Keratinocyte (primary cell): Measurements from ENCODE around the gene SETD1B. TPM values are rescaled to one million over a fixed set of nuclear protein-coding genes. Genes with fewer than 3 reads are reported as not detected.
A peak's percentile ranks its signal among the peaks of the same experiment; 100 is the strongest.

ENCODE experiments used
- DNase-seq: peaks from one replicate; pipeline ENCODE4 v3.0.0-alpha.2; 2011; ENCODE audit warnings: low read depth, missing footprints, low spot score
- FAIRE-seq: peaks from 2 replicates; lab custom pipeline; 2011; peaks lifted over from hg19 to GRCh38; lab: Jason Lieb, UNC
- H2AFZ ChIP-seq: 2 replicates; pipeline ENCODE4 v1.6.0; 2012; ENCODE audit warnings: low read length, control low read depth, inconsistent platforms; ENCODE audit not compliant: control insufficient read depth
- H3K27ac ChIP-seq: 2 replicates; pipeline ENCODE4 v1.5.1; 2011; ENCODE audit warnings: low read length; ENCODE audit not compliant: control insufficient read depth, insufficient read depth
- H3K27me3 ChIP-seq: 3 replicates; pipeline ENCODE4 v1.6.0; 2011; ENCODE audit warnings: low read length; ENCODE audit not compliant: control insufficient read depth, insufficient read depth; ENCODE audit errors: extremely low read depth
- H3K36me3 ChIP-seq, 2 experiments: 2 replicates in 1 of 2; 3 replicates in 1 of 2; pipeline ENCODE4 v1.5.1; 2011; ENCODE audit warnings: low read length in 2 of 2, mild to moderate bottlenecking in 1 of 2; ENCODE audit not compliant: control insufficient read depth in 2 of 2, insufficient read depth in 2 of 2; ENCODE audit errors: extremely low read depth in 1 of 2
- H3K4me1 ChIP-seq: 3 replicates; pipeline ENCODE4 v1.5.1; 2011; ENCODE audit warnings: low read length; ENCODE audit not compliant: control insufficient read depth, insufficient read depth; ENCODE audit errors: extremely low read depth
- H3K4me2 ChIP-seq: 3 replicates; pipeline ENCODE4 v1.6.0; 2011; ENCODE audit warnings: low read depth, low read length; ENCODE audit not compliant: control insufficient read depth, insufficient read depth; ENCODE audit errors: extremely low read depth
- H3K4me3 ChIP-seq, 3 experiments: fragments of 200-600 bp in 1 of 3; sonication (generic) in 1 of 3; 2 replicates in 2 of 3; 3 replicates in 1 of 3; pipeline ENCODE4 v1.5.1; 2011 to 2016; ENCODE audit warnings: low read length in 3 of 3, mild to moderate bottlenecking in 3 of 3, control low read depth in 2 of 3, inconsistent platforms in 1 of 3, low read depth in 1 of 3, mixed read lengths in 1 of 3, mixed run types in 1 of 3, moderate library complexity in 1 of 3; ENCODE audit not compliant: control insufficient read depth in 2 of 3, insufficient read depth in 2 of 3; ENCODE audit errors: extremely low read depth in 1 of 3
- H3K79me2 ChIP-seq: 2 replicates; pipeline ENCODE4 v1.6.0; 2012; ENCODE audit warnings: low read length; ENCODE audit not compliant: control insufficient read depth, insufficient read depth
- H3K9ac ChIP-seq: 3 replicates; pipeline ENCODE4 v1.6.0; 2011; ENCODE audit warnings: low read length; ENCODE audit not compliant: control insufficient read depth, insufficient read depth; ENCODE audit errors: extremely low read depth
- H3K9me1 ChIP-seq: 3 replicates; pipeline ENCODE4 v1.6.0; 2011; ENCODE audit warnings: low read length; ENCODE audit not compliant: control insufficient read depth, insufficient read depth; ENCODE audit errors: extremely low read depth
- H3K9me3 ChIP-seq: 2 replicates; pipeline ENCODE4 v1.5.1; 2012; ENCODE audit warnings: low read depth, low read length; ENCODE audit not compliant: control insufficient read depth
- H4K20me1 ChIP-seq: 3 replicates; pipeline ENCODE4 v1.6.0; 2011; ENCODE audit warnings: low read length; ENCODE audit not compliant: control insufficient read depth, insufficient read depth; ENCODE audit errors: extremely low read depth
- EZH2 ChIP-seq: IDR thresholded peaks from one replicate; pipeline ENCODE4 v1.6.1; 2012; ENCODE audit warnings: inconsistent platforms, mild to moderate bottlenecking, low read length, moderate library complexity
- dilution Hi-C: fragments of 300-500 bp; cut with MboI; formaldehyde crosslinking; loops from one replicate; pipeline ENCODE4 v1.7.0; 2020; ENCODE audit warnings: low sequenced_read_pairs; ENCODE audit not compliant: extremely low pct_ligation_motif_present
- polyA plus RNA-seq, 5 experiments: library from polyadenylated mRNA; depleted of rRNA in 3 of 5; stranded (reverse) in 3 of 5; stranded (forward) in 1 of 5; unstranded in 1 of 5; fragments of >200 nt; gene quantifications; 1 replicate in 1 of 5; 2 replicates in 3 of 5; 3 replicates in 1 of 5; pipeline versions ENCODE4 v1.2.1 to v1.2.3, GENCODE V29; 2011 to 2012; ENCODE audit warnings: missing spikeins in 2 of 5, low read depth in 1 of 5, low replicate concordance in 1 of 5
- TF ChIP-seq, protein P1 (sequence below), 3 experiments: IDR thresholded peaks in 1 of 3; conservative IDR thresholded peaks in 1 of 3; optimal IDR thresholded peaks in 1 of 3; 2 replicates in 2 of 3; 3 replicates in 1 of 3; pipeline versions ENCODE3 to v1.5.1; 2011; ENCODE audit warnings: low read length in 3 of 3, mild to moderate bottlenecking in 3 of 3, moderate library complexity in 2 of 3, control low read depth in 1 of 3, inconsistent platforms in 1 of 3; ENCODE audit not compliant: insufficient read depth in 2 of 3; ENCODE audit errors: extremely low read depth in 1 of 3

Gene SETD1B
- polyA plus RNA-seq, 1 donor (not counting 4 experiments of a cell fraction or from before 2014, with no cell fraction given), result 0.72 TPM

DNA sequence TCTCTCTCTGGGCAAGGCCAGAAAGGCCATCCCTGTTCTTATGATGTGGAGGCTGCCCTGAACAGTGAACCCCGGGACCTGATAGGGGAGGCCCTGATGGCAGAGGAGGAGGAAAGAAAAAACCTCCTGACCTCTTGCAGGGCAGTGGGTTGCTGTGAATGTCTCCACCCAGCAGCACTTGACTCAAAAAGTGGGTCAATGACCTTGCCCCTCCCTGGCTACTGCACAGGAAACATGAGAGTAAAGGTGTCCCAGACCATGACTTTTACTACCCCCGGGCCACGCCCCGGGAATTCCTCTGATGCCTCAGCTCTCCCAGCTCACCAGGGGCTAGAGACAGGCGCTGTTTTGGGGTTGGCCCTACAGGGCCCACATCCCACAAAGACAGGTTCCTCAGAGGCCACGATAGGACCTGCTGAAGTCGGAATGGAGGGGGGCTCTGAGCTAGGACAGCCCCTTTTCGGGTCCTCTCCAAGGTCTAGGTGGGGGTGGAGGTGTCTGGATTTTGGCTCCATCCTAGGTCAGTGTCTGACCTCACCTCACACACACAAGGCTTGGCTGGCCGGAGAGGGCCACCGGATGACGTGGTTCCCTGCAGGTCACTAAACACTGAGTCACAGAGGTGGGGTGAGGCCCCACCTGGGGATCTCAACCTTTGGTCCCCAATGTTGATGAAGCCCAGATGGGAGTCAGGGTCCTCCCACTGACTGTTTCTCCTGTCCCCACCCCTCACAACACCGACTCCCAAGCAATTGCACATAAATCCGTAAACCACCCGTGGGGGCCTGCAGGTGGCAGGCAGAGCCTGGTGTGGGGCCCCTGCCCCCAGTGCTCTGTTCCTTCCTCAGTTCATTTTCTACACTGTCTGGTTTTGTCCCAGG lies 11.9 kb upstream of the SETD1B start:
- H3K4me1 ChIP-seq, result peaks cover 24% of the 10 kb centered on the region
- DNase-seq, result no peak
- no peak overlapping the region for H3K4me3 ChIP-seq
- no peak for FAIRE-seq
- TF ChIP-seq EZH2, result no peak
- TF ChIP-seq, protein P1, sequence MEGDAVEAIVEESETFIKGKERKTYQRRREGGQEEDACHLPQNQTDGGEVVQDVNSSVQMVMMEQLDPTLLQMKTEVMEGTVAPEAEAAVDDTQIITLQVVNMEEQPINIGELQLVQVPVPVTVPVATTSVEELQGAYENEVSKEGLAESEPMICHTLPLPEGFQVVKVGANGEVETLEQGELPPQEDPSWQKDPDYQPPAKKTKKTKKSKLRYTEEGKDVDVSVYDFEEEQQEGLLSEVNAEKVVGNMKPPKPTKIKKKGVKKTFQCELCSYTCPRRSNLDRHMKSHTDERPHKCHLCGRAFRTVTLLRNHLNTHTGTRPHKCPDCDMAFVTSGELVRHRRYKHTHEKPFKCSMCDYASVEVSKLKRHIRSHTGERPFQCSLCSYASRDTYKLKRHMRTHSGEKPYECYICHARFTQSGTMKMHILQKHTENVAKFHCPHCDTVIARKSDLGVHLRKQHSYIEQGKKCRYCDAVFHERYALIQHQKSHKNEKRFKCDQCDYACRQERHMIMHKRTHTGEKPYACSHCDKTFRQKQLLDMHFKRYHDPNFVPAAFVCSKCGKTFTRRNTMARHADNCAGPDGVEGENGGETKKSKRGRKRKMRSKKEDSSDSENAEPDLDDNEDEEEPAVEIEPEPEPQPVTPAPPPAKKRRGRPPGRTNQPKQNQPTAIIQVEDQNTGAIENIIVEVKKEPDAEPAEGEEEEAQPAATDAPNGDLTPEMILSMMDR (optimal IDR thresholded peaks at IDR 0.05 in 1 of 3, IDR thresholded peaks at IDR 0.05 in 1 of 3, conservative IDR thresholded peaks at IDR 0.05 in 1 of 3; ENCODE audit: extremely low read depth in 1 of 3, insufficient read depth in 2 of 3, low read length in 3 of 3), result no peak
- H3K36me3 ChIP-seq, result peaks cover 5 to 6% of the 10 kb centered on the region in 2 experiments
- no peak overlapping the region for H3K27ac ChIP-seq
- dilution Hi-C loops, result no loop called here
- no peak overlapping the region for H3K4me2 ChIP-seq
- H3K9me1 ChIP-seq, result peaks cover 3% of the 10 kb centered on the region
- H4K20me1 ChIP-seq, result no peaks in the 10 kb centered on the region
- no peaks in the 10 kb centered on the region for H3K27me3 ChIP-seq
- no peak overlapping the region for H2AFZ ChIP-seq
- peaks cover 5% of the 10 kb centered on the region for H3K79me2 ChIP-seq
- no peaks in the 10 kb centered on the region for H3K9me3 ChIP-seq
- H3K9ac ChIP-seq, result no peak overlapping the region

DNA sequence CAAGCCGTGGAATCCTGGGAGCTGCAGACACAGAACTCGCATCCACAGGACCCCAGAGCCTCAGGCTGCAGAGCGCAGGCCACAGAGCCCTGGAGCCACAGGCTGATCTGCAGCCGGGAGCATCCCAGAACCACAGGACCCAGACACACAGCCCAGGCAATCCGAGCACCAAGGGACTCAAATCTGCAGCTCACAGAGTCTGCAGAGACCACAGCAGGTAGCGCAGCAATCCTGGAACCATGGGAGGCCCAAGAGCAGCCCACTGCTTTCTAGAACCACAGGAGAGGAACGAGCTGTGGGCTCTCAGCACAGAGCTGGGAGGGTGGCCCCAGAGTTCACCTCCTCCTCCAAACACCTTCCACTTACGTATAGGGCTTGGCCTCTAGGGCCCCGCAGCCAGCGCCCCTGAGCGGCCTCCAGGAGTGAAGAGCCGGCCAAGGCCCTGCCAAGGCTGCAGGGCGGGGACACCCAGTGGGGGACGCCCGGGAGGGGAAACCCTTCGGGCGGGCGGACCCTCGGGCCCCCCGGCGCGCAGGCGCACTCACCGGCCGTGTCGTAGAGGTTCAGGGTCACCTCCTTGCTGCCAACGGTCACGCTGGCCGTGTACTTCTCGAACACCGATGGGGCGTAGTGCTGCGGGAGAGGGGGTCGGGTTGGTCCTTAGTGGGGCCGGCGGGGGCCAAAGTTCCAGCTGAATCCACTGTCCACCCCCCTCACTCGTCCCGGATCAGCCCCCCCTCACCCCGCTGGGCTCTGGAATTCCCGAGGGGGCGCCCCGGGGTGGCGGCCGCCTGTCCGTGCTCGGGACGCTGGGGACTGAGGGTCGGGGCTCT lies 11.0 kb upstream of the SETD1B start:
- Histone ChIP-seq H3K9me1 (no peaks in the 10 kb centered on the region), H3K36me3 (peaks cover 5 to 6% of the 10 kb centered on the region in 2 experiments), H3K9me3 (no peaks in the 10 kb centered on the region), H3K79me2 (peaks cover 5% of the 10 kb centered on the region), H4K20me1 (no peaks in the 10 kb centered on the region), H3K9ac (peak overlapping the region; percentile 69), H3K4me2 (peak overlapping the region; percentile 88), H3K27me3 (no peaks in the 10 kb centered on the region), H3K27ac (no peak overlapping the region), H3K4me3 (peak overlapping the region in 1 of 3 experiments; percentile 39), H2AFZ (no peak overlapping the region), H3K4me1 (peaks cover 30% of the 10 kb centered on the region)
- no peak for DNase-seq
- no peak for TF ChIP-seq EZH2
- TF ChIP-seq, protein P1 (optimal IDR thresholded peaks at IDR 0.05 in 1 of 3, IDR thresholded peaks at IDR 0.05 in 1 of 3, conservative IDR thresholded peaks at IDR 0.05 in 1 of 3; ENCODE audit: extremely low read depth in 1 of 3, insufficient read depth in 2 of 3, low read length in 3 of 3), result no peak
- dilution Hi-C loops, result no loop called here
- no peak for FAIRE-seq
